ENCODE results near the gene CACNA2D1.

The CACNA2D1 gene

DNA sequence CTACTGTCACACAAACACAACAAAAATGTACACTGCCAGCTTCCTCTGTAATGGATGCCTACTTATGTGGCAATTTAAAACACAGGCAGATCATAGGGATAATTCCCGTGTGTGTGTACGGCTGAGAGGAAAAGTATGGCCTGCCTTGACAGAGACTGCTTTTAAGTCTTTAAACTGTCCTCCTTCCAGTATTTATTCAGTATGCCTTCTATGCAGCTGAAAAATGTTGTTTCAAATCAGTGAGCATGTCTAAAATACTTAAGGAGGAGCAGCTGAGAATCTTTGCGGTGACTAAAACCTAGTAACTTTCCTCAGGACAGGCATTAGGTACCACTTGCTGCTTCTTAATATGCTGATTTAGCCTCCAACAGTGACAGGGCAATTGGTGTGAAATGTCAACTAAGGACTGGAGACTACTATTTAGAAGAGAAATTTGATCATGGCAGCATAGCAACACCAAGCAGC lies 126.3 kb downstream of the CACNA2D1 start:
- no peak overlapping the region for H2BK120ac ChIP-seq (ENCODE audit: low read depth, low read length)
- no peak overlapping the region for H4K8ac ChIP-seq (ENCODE audit: low read length)
- H3K4me3 ChIP-seq (ENCODE audit: insufficient read depth in 1 of 2, low read depth in 1 of 2, low read length in 2 of 2) = no peak overlapping the region
- H2BK12ac ChIP-seq (ENCODE audit: low read length in 2 of 2) = no peak overlapping the region
- WGBS = 73% methylated on average over 3 of the region's 3 CpGs
- no peak overlapping the region for H3K23ac ChIP-seq (ENCODE audit: low read length in 2 of 2)
- no peaks in the 10 kb centered on the region for H3K9me3 ChIP-seq (ENCODE audit: control insufficient read depth, low read length)
- H3K4ac ChIP-seq (ENCODE audit: low read depth in 1 of 2, low read length in 2 of 2) = no peak overlapping the region
- H3K18ac ChIP-seq (ENCODE audit: low read depth in 1 of 2, low read length in 2 of 2) = no peak overlapping the region
- H3K36me3 ChIP-seq (ENCODE audit: control insufficient read depth in 1 of 2, insufficient read depth in 2 of 2, low read depth in 1 of 2, low read length in 2 of 2) = no peaks in the 10 kb centered on the region
- peak overlapping the region; percentile 83 for H3K27ac ChIP-seq (ENCODE audit: low read length, poor library complexity, severe bottlenecking)
- H3K4me2 ChIP-seq (ENCODE audit: low read length, poor library complexity, severe bottlenecking) = no peak overlapping the region
- H3K9ac ChIP-seq (ENCODE audit: low read length) = no peak overlapping the region
- H2BK15ac ChIP-seq (ENCODE audit: low read depth, poor library complexity, severe bottlenecking) = no peak overlapping the region
- H2AK5ac ChIP-seq (ENCODE audit: low read length, severe bottlenecking) = no peak overlapping the region
- no peak overlapping the region for H2AFZ ChIP-seq (ENCODE audit: low read depth, low read length)
- H3K14ac ChIP-seq (ENCODE audit: low read length in 2 of 2) = no peak overlapping the region
- no peak for DNase-seq
- H3K79me1 ChIP-seq (replicated peaks; ENCODE audit: low read length, poor library complexity, severe bottlenecking) = peaks cover 1% of the 10 kb centered on the region
- no peak overlapping the region for H4K91ac ChIP-seq (ENCODE audit: low read length)
- H2BK5ac ChIP-seq (ENCODE audit: low read depth, low read length, poor library complexity, severe bottlenecking) = no peak overlapping the region
- H3K4me1 ChIP-seq (ENCODE audit: control insufficient read depth, insufficient read depth, low read depth, low read length) = peaks cover 2% of the 10 kb centered on the region
- H3K27me3 ChIP-seq (ENCODE audit: control insufficient read depth in 1 of 2, insufficient read depth in 1 of 2, low read length in 2 of 2) = no peaks in the 10 kb centered on the region

GRCh38 chr7:82313269-82313668 lies 130.3 kb downstream of the CACNA2D1 start:
- H2BK15ac ChIP-seq (ENCODE audit: low read depth, poor library complexity, severe bottlenecking) = no peak overlapping the region

DNA sequence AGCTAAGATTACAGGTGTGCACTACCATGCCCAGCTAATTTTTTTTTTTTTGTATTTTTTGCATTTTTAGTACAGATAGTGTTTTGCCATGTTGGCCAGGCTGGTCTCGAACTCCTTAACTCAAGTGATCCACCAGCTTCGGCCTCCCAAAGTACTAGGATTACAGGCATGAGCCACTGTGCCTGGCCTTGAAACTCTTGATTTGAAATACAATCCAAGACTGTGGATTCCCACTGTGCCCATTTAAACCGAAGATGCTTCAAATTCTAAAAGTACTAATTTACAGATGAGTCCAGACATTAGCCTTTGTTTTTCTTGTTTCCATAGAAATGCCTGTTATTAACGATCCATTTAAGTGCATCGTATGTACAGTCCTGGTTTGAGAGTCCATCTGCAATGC lies 130.9 kb downstream of the CACNA2D1 start:
- Histone ChIP-seq H3K14ac (ENCODE audit: low read length in 2 of 2) (no peak overlapping the region), H2AK5ac (ENCODE audit: low read length, severe bottlenecking) (no peak overlapping the region)

More at GRCh38 chr7:82313269-82313668, 130.3 kb downstream of the CACNA2D1 start:
- Histone ChIP-seq H3K4me3 (ENCODE audit: insufficient read depth in 1 of 2, low read depth in 1 of 2, low read length in 2 of 2) (no peak overlapping the region), H2BK12ac (ENCODE audit: low read length in 2 of 2) (no peak overlapping the region), H2BK120ac (ENCODE audit: low read depth, low read length) (no peak overlapping the region), H3K36me3 (ENCODE audit: control insufficient read depth in 1 of 2, insufficient read depth in 2 of 2, low read depth in 1 of 2, low read length in 2 of 2) (no peaks in the 10 kb centered on the region), H3K4me1 (ENCODE audit: control insufficient read depth, insufficient read depth, low read depth, low read length) (no peaks in the 10 kb centered on the region), H2AK5ac (ENCODE audit: low read length, severe bottlenecking) (no peak overlapping the region), H3K23ac (ENCODE audit: low read length in 2 of 2) (no peak overlapping the region), H2AFZ (ENCODE audit: low read depth, low read length) (no peak overlapping the region), H3K4me2 (ENCODE audit: low read length, poor library complexity, severe bottlenecking) (no peak overlapping the region), H3K18ac (ENCODE audit: low read depth in 1 of 2, low read length in 2 of 2) (no peak overlapping the region), H4K91ac (ENCODE audit: low read length) (no peak overlapping the region), H2BK5ac (ENCODE audit: low read depth, low read length, poor library complexity, severe bottlenecking) (no peak overlapping the region), H3K4ac (ENCODE audit: low read depth in 1 of 2, low read length in 2 of 2) (no peak overlapping the region), H3K9me3 (ENCODE audit: control insufficient read depth, low read length) (no peaks in the 10 kb centered on the region), H4K8ac (ENCODE audit: low read length) (no peak overlapping the region), H3K27me3 (ENCODE audit: control insufficient read depth in 1 of 2, insufficient read depth in 1 of 2, low read length in 2 of 2) (no peaks in the 10 kb centered on the region), H3K79me1 (replicated peaks; ENCODE audit: low read length, poor library complexity, severe bottlenecking) (no peaks in the 10 kb centered on the region), H3K27ac (ENCODE audit: low read length, poor library complexity, severe bottlenecking) (no peak overlapping the region), H3K9ac (ENCODE audit: low read length) (no peak overlapping the region), H3K14ac (ENCODE audit: low read length in 2 of 2) (no peak overlapping the region)
- no CpG with 5 or more reads among the region's 1 CpG for WGBS
- DNase-seq = no peak

GRCh38 chr7:82305347-82306005 lies 138.1 kb downstream of the CACNA2D1 start:
- Histone ChIP-seq H3K27ac (ENCODE audit: low read length, poor library complexity, severe bottlenecking) (no peak overlapping the region), H3K9ac (ENCODE audit: low read length) (no peak overlapping the region), H3K18ac (ENCODE audit: low read depth in 1 of 2, low read length in 2 of 2) (no peak overlapping the region), H3K4me2 (ENCODE audit: low read length, poor library complexity, severe bottlenecking) (no peak overlapping the region), H3K23ac (ENCODE audit: low read length in 2 of 2) (no peak overlapping the region), H2BK15ac (ENCODE audit: low read depth, poor library complexity, severe bottlenecking) (no peak overlapping the region), H3K14ac (ENCODE audit: low read length in 2 of 2) (no peak overlapping the region), H3K4ac (ENCODE audit: low read depth in 1 of 2, low read length in 2 of 2) (no peak overlapping the region), H3K4me1 (ENCODE audit: control insufficient read depth, insufficient read depth, low read depth, low read length) (no peaks in the 10 kb centered on the region), H4K91ac (ENCODE audit: low read length) (no peak overlapping the region), H2AFZ (ENCODE audit: low read depth, low read length) (no peak overlapping the region), H2BK120ac (ENCODE audit: low read depth, low read length) (no peak overlapping the region), H2BK5ac (ENCODE audit: low read depth, low read length, poor library complexity, severe bottlenecking) (no peak overlapping the region), H4K8ac (ENCODE audit: low read length) (no peak overlapping the region), H2BK12ac (ENCODE audit: low read length in 2 of 2) (no peak overlapping the region), H3K9me3 (ENCODE audit: control insufficient read depth, low read length) (no peaks in the 10 kb centered on the region), H3K4me3 (ENCODE audit: insufficient read depth in 1 of 2, low read depth in 1 of 2, low read length in 2 of 2) (no peak overlapping the region), H2AK5ac (ENCODE audit: low read length, severe bottlenecking) (no peak overlapping the region), H3K36me3 (ENCODE audit: control insufficient read depth in 1 of 2, insufficient read depth in 2 of 2, low read depth in 1 of 2, low read length in 2 of 2) (no peaks in the 10 kb centered on the region), H3K27me3 (ENCODE audit: control insufficient read depth in 1 of 2, insufficient read depth in 1 of 2, low read length in 2 of 2) (no peaks in the 10 kb centered on the region), H3K79me1 (replicated peaks; ENCODE audit: low read length, poor library complexity, severe bottlenecking) (no peaks in the 10 kb centered on the region)
- no peak for DNase-seq
- 91% methylated on average over 3 of the region's 4 CpGs for WGBS

More for the DNA sequence above, 130.9 kb downstream of the CACNA2D1 start:
- DNase-seq = no peak
- no peaks in the 10 kb centered on the region for H3K79me1 ChIP-seq (replicated peaks; ENCODE audit: low read length, poor library complexity, severe bottlenecking)
- H3K27me3 ChIP-seq (ENCODE audit: control insufficient read depth in 1 of 2, insufficient read depth in 1 of 2, low read length in 2 of 2) = no peaks in the 10 kb centered on the region
- H3K18ac ChIP-seq (ENCODE audit: low read depth in 1 of 2, low read length in 2 of 2) = no peak overlapping the region
- no peak overlapping the region for H2BK120ac ChIP-seq (ENCODE audit: low read depth, low read length)
- 96% methylated on average over 5 of the region's 5 CpGs for WGBS
- no peaks in the 10 kb centered on the region for H3K9me3 ChIP-seq (ENCODE audit: control insufficient read depth, low read length)
- no peak overlapping the region for H3K23ac ChIP-seq (ENCODE audit: low read length in 2 of 2)
- H2BK12ac ChIP-seq (ENCODE audit: low read length in 2 of 2) = no peak overlapping the region
- H3K9ac ChIP-seq (ENCODE audit: low read length) = no peak overlapping the region
- H3K36me3 ChIP-seq (ENCODE audit: control insufficient read depth in 1 of 2, insufficient read depth in 2 of 2, low read depth in 1 of 2, low read length in 2 of 2) = no peaks in the 10 kb centered on the region
- no peak overlapping the region for H3K27ac ChIP-seq (ENCODE audit: low read length, poor library complexity, severe bottlenecking)
- no peak overlapping the region for H3K4ac ChIP-seq (ENCODE audit: low read depth in 1 of 2, low read length in 2 of 2)
- H2BK15ac ChIP-seq (ENCODE audit: low read depth, poor library complexity, severe bottlenecking) = no peak overlapping the region
- no peaks in the 10 kb centered on the region for H3K4me1 ChIP-seq (ENCODE audit: control insufficient read depth, insufficient read depth, low read depth, low read length)
- H3K4me3 ChIP-seq (ENCODE audit: insufficient read depth in 1 of 2, low read depth in 1 of 2, low read length in 2 of 2) = no peak overlapping the region
- H4K8ac ChIP-seq (ENCODE audit: low read length) = no peak overlapping the region
- no peak overlapping the region for H3K4me2 ChIP-seq (ENCODE audit: low read length, poor library complexity, severe bottlenecking)
- no peak overlapping the region for H2AFZ ChIP-seq (ENCODE audit: low read depth, low read length)
- H4K91ac ChIP-seq (ENCODE audit: low read length) = no peak overlapping the region
- no peak overlapping the region for H2BK5ac ChIP-seq (ENCODE audit: low read depth, low read length, poor library complexity, severe bottlenecking)
